ENCODE measurements around the gene ARHGAP28.

ARHGAP28 gene

DNA sequence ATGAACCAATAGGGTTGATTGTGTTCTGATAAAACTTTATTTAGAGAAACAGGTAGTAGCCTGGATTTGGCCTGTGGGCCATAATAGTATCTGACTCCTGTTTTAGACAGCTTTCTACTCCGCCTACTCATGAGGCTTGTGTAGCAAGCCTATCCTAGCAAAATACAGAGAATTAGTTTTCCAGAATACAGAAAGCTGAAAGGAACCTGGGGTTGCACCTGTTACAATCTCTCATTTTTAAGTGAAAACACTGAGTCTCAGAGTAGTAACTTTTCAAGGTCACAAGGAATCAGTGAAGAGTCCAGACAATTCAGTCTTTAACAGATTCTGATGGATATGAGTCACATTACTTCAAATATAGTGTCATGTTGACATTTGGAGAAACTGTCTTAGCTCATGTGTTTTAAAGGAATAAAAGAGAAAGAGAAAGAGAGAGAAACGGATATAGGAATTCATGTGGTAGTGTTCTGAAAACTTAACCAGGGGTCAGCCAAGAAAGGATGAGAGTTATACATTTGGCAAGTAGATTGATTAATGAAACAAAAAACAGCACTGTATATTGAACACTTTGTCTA lies 17.0 kb downstream of the ARHGAP28 start:
- H3K4me3 ChIP-seq (replicated peaks; ENCODE audit: low read depth, low read length) = no peak overlapping the region
- DNase-seq (ENCODE audit: extremely low read depth, low read depth) = no peak
- TF ChIP-seq CTCF (IDR thresholded peaks at IDR 0.05; ENCODE audit: low read depth, low read length, missing control alignments) = no peak

DNA sequence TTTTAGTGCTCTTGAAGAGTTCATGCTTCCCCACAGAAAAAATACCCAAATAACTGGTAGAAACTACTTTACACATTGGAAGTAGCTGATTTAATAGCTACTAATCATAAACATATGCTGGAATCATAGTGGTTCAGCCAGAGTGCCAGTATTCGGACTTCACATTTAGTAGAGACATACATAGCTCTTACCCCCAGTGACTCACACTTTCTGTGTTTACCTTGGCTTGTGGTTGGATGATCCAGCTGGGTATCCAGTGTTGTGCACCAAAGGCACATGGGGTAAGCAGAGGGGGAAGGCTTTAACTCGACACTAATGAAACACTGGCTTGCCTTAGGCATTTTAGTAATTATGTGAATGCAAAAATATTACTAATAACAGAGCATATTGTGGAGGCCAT lies 18.1 kb downstream of the ARHGAP28 start:
- DNase-seq (ENCODE audit: extremely low read depth, low read depth) = peak; percentile 97
- TF ChIP-seq CTCF (IDR thresholded peaks at IDR 0.05; ENCODE audit: low read depth, low read length, missing control alignments) = no peak
- no peak overlapping the region for H3K4me3 ChIP-seq (replicated peaks; ENCODE audit: low read depth, low read length)

- no peak overlapping the region for H3K4me3 ChIP-seq (replicated peaks; ENCODE audit: low read depth, low read length)
- DNase-seq (ENCODE audit: extremely low read depth, low read depth) = no peak
- no peak for TF ChIP-seq CTCF (IDR thresholded peaks at IDR 0.05; ENCODE audit: low read depth, low read length, missing control alignments)
These were observed 18.7 kb downstream of the ARHGAP28 start for GRCh38 chr18:6748241-6748640.

DNA sequence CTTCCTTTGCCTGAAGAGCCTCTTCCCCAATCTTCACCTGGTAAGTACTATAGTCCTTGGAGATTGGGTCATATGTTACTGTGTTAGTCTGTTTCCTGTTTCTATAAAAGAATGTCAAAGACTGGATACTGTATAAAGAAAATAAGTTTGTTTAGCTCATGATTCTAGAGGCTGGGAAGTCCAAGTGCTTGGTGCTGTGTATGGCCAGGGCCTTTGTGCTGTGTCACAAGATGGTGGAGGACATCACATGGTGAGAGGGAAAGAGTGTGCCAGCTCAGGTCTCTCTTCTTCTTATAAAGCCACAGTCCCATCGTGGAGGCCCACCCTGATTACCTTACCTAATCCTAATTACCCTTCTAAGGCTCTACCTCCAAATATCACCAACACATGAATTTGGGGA lies 20.9 kb downstream of the ARHGAP28 start:
- no peak for DNase-seq (ENCODE audit: extremely low read depth, low read depth)
- no peak overlapping the region for H3K4me3 ChIP-seq (replicated peaks; ENCODE audit: low read depth, low read length)
- no peak for TF ChIP-seq CTCF (IDR thresholded peaks at IDR 0.05; ENCODE audit: low read depth, low read length, missing control alignments)

DNA sequence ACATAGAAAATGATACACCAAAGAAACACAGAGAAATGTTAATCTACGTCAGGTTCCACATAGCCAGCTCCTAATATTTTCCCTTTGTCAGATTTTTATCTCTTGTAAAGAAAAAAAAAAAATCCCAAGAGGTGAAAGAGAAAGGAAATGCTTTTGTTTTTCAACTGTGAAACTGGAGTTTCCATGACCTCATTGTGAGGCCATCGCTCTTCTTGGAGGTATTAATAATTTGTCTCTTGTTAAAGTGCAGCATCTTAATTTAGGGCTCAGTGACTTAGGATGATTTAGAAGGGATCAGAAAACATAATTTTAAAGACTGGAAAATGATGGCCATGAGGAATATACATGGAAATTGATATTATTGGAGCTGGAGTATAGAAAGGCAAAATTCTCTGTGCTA lies 21.7 kb downstream of the ARHGAP28 start:
- H3K4me3 ChIP-seq (replicated peaks; ENCODE audit: low read depth, low read length) = no peak overlapping the region
- TF ChIP-seq CTCF (IDR thresholded peaks at IDR 0.05; ENCODE audit: low read depth, low read length, missing control alignments) = no peak
- no peak for DNase-seq (ENCODE audit: extremely low read depth, low read depth)

DNA sequence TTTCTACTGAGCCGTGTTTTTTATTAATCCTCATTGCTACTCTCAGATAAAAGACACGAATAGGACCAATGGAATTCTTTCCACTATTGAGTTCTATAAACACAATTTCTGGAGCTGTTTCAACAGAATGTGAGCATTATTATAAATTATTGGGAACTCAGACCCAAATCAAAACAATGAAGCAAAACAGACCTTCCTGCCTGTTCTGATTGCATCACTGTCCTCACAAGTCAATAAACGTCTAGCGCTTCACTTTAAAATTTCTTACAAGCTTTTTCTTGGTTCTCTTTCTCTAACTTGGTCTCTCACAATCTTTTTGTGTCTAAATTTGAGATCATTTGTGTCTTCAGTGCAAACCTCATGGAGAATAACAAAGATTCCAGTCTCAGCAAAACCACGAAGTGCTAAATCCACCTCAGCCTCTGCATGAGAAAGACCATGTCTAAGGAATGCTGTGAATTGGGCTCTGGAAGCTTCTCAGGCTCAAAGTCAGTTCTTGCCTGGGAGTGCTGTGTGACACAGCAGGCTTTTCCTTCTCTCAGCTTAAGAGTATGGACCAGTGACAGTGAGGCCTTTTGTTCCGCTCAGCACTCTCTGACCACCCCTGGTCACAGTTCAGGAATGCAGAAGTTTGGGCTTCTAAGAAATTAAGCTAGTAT lies 22.8 kb downstream of the ARHGAP28 start:
- no peak for TF ChIP-seq CTCF (IDR thresholded peaks at IDR 0.05; ENCODE audit: low read depth, low read length, missing control alignments)
- DNase-seq (ENCODE audit: extremely low read depth, low read depth) = no peak
- H3K4me3 ChIP-seq (replicated peaks; ENCODE audit: low read depth, low read length) = no peak overlapping the region

GRCh38 chr18:6755107-6755506 lies 25.6 kb downstream of the ARHGAP28 start:
- no peak overlapping the region for H3K4me3 ChIP-seq (replicated peaks; ENCODE audit: low read depth, low read length)
- peak; percentile 65 for DNase-seq (ENCODE audit: extremely low read depth, low read depth)
- TF ChIP-seq CTCF (IDR thresholded peaks at IDR 0.05; ENCODE audit: low read depth, low read length, missing control alignments) = no peak
